DMS153 (cell line): ENCODE results near the gene BPNT1.
A peak's percentile ranks its signal among the peaks of the same experiment; 100 is the strongest.
"Not testable (repeated sequence)": the region's sequence is repeated elsewhere in the genome, so short reads cannot be mapped to it uniquely, and the experiment has no call there.

Source experiments
- DNase-seq: peaks from one replicate; lab custom pipeline; 2025; lab: John Stamatoyannopoulos, UW

The BPNT1 gene, protein sequence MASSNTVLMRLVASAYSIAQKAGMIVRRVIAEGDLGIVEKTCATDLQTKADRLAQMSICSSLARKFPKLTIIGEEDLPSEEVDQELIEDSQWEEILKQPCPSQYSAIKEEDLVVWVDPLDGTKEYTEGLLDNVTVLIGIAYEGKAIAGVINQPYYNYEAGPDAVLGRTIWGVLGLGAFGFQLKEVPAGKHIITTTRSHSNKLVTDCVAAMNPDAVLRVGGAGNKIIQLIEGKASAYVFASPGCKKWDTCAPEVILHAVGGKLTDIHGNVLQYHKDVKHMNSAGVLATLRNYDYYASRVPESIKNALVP

DNA sequence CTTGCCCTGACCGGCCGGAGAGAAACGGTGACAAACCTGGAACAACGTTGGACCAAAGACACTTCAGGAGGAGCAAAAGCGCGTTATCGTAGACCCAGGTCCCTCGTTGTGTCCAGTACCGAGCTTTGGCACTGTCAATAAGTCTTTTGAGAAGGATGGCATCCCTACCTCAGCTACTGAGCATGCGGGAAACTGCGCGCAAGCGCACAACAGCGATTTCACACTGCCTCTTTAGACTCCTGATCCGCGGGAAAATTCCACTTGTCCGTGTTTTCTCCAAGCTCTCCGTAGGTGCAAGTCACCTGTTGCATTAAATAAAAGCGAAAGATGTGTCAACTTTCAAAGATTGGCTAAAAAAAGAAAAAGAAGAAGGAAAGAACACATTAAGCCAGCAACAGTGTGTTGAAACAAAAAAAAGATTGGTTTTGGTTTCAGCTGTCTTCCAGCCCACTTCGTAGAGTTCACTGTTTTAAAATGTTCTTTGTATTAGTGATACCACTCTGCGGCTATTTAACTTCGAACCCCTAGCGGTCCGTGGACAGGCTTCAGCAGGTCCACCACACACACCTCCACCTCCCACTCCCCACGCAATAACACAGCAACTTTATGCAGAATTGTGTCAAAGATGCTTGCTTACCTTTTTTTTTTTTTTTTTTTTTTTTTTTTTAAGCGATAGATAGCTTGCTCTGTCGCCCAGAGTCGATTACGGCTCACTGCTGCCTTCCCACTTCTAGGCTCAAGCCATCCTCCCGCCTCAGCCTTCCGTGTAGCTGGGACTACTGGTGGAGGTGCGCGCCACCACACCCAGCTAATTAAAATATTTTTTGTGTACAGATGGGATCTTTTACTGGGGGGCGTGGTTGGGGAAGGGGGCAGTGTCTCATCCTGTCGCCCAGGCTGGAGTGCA, at the start of gene BPNT1:
Gene BPNT1, minus strand, starts transcription at position 139 of the 907 bp plus-strand sequence. CDS start 9,942 bp downstream, outside the sequence.
- DNase-seq = peak; percentile 97

GRCh38 chr1:220137019-220137786, 47.6 kb upstream of the BPNT1 start:
- peak; percentile 55 for DNase-seq

DNA sequence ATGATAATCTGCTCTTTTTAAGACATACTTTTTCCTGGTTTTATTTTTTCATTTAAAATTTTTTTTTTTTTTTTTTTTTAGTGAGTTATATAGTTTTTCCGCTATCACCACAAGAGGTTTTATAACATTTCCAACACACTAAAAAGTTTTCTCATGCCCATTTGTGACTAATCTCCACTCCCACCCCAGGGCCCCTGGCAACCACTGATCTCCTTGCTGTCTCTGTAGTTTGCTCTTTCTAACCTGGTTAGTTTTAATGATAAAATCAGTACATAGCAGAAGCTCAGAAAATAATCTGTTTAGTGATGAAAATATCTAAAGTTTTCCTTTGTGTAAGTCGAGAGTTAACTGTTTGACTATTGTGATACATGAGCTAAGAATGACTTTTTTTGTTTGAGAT, 46.2 kb upstream of the BPNT1 start:
- no peak for DNase-seq

- no peak for DNase-seq
Measured at GRCh38 chr1:220129479-220130210, 40.1 kb upstream of the BPNT1 start.

- no peak for DNase-seq
Measured at GRCh38 chr1:220127076-220127475, 37.5 kb upstream of the BPNT1 start.

- DNase-seq = no peak
Measured at GRCh38 chr1:220124542-220124941, 35.0 kb upstream of the BPNT1 start.

DNA sequence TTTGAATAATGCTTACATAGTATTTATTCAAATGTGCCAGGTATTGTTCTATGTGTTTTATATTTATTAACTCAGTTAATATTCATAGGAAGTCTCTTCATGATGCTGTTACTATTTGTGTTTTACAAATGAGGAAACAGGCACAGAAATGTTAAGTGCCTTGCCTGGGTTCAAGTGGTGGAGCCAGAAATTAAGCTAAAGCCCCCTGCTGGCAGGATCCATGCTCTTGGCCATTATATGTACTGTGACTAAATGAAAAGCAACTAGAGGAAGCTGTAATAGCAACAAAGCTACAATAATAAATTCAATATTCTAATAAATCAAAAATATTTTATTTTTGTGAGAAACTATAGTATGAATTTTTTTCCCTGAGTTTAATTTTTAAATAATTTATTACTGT, 34.3 kb upstream of the BPNT1 start:
- DNase-seq = no peak

GRCh38 chr1:220123066-220123465, 33.5 kb upstream of the BPNT1 start:
- DNase-seq = no peak

DNA sequence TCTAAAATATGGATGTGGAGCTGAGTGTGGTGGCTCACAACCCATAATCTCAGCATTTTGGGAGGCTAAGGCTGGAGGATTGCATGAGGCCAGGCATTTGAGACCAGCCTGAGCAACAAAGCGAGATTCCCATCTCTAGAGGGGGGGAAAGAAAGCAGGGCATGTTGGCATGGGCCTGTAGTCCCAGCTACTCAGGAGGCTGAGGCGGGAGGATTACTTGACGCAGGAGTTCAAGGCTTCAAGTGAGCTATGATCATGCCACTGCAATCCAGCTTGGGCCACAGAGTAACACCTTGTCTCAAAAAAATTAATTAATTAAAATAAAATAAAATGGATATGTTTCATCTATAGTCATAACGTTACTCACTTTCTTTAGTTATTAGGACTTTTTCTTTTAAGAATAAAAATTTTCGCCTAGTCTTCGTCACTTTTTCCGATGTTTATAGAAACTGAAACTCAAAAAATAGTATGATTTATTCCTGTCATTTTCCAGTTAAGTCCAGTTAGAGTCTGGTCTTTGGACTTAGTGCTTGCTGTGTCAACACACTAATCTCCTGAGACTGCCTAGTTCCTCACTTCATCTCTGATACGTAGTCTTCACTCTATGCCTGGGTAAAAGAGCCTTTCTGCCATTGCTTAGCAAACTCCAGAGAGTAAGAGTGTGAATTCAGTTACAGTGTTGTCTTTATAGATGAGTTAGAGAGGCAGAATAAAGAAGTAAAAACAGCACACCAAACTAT, 32.4 kb upstream of the BPNT1 start:
- DNase-seq = no peak

GRCh38 chr1:220119043-220119512, 29.5 kb upstream of the BPNT1 start:
- no peak for DNase-seq

DNA sequence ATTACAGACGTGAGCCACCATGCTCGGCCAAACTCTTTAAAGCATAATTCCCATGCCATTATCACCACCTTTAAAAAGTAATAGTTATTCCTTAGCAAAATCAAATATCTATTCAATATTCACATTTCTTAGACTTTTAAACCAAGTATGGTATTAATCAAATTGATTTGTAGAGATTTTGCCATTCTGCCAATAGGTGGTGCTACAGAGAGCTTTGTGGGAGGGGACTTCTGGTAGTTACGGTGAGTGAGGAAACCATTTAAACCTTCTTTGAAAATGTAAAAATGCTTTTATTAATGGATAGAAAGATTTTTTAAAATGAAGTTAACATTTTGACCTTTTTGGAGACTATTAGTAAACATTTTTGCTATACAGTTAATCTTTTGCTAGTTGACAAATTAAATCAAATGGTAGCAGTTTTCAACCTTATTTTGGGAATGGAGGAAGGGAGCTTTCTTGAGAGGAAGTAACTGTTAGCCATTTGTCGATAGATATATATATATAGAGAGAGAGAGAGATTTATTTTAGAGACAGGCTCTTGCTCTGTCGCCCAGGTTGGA, 23.6 kb upstream of the BPNT1 start:
- no peak for DNase-seq

- not testable (repeated sequence) for DNase-seq
Measured at GRCh38 chr1:220112600-220112999, 23.0 kb upstream of the BPNT1 start.

DNA sequence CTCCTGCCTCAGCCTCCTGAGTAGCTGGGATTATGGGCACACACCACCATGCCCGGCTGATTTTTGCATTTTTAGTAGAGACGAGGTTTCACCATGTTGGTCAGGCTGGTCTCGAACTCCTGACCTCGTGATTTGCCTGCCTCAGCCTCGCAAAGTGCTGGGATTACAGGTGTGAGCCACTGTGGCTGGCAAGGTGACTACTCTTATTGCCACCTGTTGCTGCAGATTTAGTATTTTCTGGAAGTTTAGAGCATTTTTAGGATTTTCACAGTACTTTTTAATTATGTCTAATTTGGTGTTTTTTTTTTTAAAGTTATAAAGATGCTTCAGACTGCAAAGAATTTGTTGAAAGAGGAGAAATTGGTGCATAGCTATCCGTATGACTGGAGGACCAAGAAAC, 20.9 kb upstream of the BPNT1 start:
- not testable (repeated sequence) for DNase-seq

DNA sequence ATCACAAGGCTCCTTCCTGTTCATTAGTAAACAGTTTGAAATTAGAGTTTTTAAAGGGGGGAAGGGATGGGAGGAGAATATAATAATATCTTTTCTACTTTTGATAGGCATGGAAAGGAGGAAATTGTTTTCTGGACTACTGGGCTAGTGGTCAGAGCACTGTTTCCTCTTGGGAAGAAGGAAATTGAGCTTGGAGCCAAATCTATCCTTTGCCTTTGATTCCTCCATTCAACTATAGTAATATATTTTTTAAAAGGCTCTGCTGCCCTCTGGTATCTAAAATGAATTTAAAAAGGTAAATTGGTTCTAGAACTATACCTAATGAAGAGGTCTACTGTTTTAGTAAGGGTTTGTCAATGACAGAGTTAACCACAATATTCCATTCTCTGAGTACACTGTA, 10.2 kb upstream of the BPNT1 start:
- DNase-seq = no peak

DNA sequence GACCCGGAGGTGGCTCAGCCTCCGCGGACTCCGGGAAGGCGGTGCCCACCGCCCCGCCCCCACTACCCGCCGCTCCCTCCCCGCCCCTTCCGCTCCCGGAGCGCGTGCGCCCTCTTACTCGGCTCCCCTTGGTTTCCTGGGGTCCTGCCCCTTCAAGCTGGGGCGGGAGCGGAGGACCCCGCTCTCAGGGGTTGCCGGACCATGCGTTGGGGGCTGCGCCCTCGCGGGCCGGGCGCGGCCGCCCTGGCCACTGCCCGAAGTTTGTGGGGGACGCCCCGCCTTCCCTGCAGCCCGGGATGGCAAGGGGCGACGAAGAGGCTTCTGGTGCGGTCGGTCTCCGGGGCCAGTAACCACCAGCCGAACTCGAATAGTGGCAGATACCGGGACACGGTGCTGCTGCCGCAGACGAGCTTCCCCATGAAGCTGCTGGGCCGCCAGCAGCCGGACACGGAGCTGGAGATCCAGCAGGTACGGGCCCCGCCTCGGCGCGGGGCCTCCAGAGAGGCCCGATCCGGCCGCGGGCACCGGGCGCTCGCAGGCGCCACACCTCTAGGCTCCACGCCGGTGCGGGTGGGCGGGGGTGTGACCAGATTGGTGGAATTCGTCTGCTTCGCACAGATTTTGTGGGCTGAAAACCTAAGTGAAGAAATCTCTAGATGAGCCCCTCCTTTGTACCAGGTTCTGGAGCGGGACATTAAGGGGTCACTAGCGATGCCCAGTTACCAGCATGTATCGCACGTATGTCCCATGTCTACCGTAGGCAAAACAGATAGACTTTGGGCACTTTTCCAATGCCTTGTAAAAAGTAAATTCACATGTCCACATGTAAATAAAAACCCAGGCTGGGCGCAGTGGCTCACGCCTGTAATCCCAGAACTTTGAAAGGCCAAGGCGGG, 4.7 kb upstream of the BPNT1 start, which contains the start of gene IARS2:
Gene IARS2, plus strand, starts transcription at position 117 of the 896 bp plus-strand sequence. Its CDS starts 85 bp downstream, at position 202.
- DNase-seq = peak; percentile 77

- peak; percentile 54 for DNase-seq
Measured at GRCh38 chr1:220093361-220094015, 3.9 kb upstream of the BPNT1 start.

DNA sequence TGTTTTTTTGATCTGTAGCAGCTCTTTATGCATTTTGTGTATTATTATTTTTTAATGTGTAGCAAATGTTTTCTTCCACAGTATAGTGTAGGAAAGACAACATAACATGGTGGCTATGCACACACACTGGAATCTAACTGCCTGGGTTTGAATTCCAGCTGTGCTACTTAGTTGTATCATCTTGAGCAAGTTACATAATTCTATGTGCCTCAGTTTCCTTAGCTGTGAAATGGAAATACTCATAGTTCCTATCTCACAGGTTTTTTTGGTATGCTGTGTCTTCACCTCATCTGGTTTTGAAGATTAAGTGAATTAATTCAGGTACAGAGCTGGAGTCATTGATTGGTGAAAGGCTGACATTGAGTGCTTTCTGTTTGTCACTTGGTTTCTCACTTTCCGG, 3.1 kb upstream of the BPNT1 start:
- no peak for DNase-seq

- DNase-seq = not testable (repeated sequence)
Measured at GRCh38 chr1:220086261-220086686, 3.3 kb downstream of the BPNT1 start.

GRCh38 chr1:220084460-220084859, 5.1 kb downstream of the BPNT1 start:
- DNase-seq = no peak
